ENCODE results near the gene NRARP.

NRARP gene

GRCh38 chr9:137281345-137282116 lies 20.5 kb downstream of the NRARP start:
- TF ChIP-seq CTCF (IDR thresholded peaks at IDR 0.05): no peak
- no peaks in the 10 kb centered on the region for H3K27me3 ChIP-seq (ENCODE audit: control insufficient read depth, insufficient read depth, low read length)
- no peak overlapping the region for H3K4me2 ChIP-seq (ENCODE audit: low read length)
- H2AFZ ChIP-seq: no peak overlapping the region
- no peaks in the 10 kb centered on the region for H3K9me3 ChIP-seq (ENCODE audit: control insufficient read depth, low read length)
- no peaks in the 10 kb centered on the region for H3K36me3 ChIP-seq (ENCODE audit: control insufficient read depth, insufficient read depth, low read length)
- no peak overlapping the region for H3K4me3 ChIP-seq (ENCODE audit: low read depth, low read length)
- no peak overlapping the region for H3K9ac ChIP-seq
- H3K27ac ChIP-seq: no peak overlapping the region
- no peaks in the 10 kb centered on the region for H3K79me2 ChIP-seq
- no peaks in the 10 kb centered on the region for H3K4me1 ChIP-seq

- H3K4me1 ChIP-seq: no peaks in the 10 kb centered on the region
- no peak overlapping the region for H2AFZ ChIP-seq
- H3K36me3 ChIP-seq (ENCODE audit: control insufficient read depth, insufficient read depth, low read length): no peaks in the 10 kb centered on the region
- H3K9ac ChIP-seq: no peak overlapping the region
- no peak overlapping the region for H3K27ac ChIP-seq
- H3K4me3 ChIP-seq (ENCODE audit: low read depth, low read length): no peak overlapping the region
- H3K27me3 ChIP-seq (ENCODE audit: control insufficient read depth, insufficient read depth, low read length): no peaks in the 10 kb centered on the region
- H3K4me2 ChIP-seq (ENCODE audit: low read length): no peak overlapping the region
- TF ChIP-seq CTCF (IDR thresholded peaks at IDR 0.05): no peak
- H3K79me2 ChIP-seq: no peaks in the 10 kb centered on the region
- H3K9me3 ChIP-seq (ENCODE audit: control insufficient read depth, low read length): no peaks in the 10 kb centered on the region
These were observed 21.4 kb downstream of the NRARP start for GRCh38 chr9:137280474-137281344.

GRCh38 chr9:137279741-137280473 lies 22.2 kb downstream of the NRARP start:
- no peak overlapping the region for H3K4me3 ChIP-seq (ENCODE audit: low read depth, low read length)
- H3K4me2 ChIP-seq (ENCODE audit: low read length): no peak overlapping the region
- H3K4me1 ChIP-seq: no peaks in the 10 kb centered on the region
- no peak overlapping the region for H2AFZ ChIP-seq
- no peak for TF ChIP-seq CTCF (IDR thresholded peaks at IDR 0.05)
- no peak overlapping the region for H3K9ac ChIP-seq
- H3K27ac ChIP-seq: no peak overlapping the region
- H3K79me2 ChIP-seq: no peaks in the 10 kb centered on the region
- H3K9me3 ChIP-seq (ENCODE audit: control insufficient read depth, low read length): no peaks in the 10 kb centered on the region
- H3K36me3 ChIP-seq (ENCODE audit: control insufficient read depth, insufficient read depth, low read length): no peaks in the 10 kb centered on the region
- no peaks in the 10 kb centered on the region for H3K27me3 ChIP-seq (ENCODE audit: control insufficient read depth, insufficient read depth, low read length)

DNA sequence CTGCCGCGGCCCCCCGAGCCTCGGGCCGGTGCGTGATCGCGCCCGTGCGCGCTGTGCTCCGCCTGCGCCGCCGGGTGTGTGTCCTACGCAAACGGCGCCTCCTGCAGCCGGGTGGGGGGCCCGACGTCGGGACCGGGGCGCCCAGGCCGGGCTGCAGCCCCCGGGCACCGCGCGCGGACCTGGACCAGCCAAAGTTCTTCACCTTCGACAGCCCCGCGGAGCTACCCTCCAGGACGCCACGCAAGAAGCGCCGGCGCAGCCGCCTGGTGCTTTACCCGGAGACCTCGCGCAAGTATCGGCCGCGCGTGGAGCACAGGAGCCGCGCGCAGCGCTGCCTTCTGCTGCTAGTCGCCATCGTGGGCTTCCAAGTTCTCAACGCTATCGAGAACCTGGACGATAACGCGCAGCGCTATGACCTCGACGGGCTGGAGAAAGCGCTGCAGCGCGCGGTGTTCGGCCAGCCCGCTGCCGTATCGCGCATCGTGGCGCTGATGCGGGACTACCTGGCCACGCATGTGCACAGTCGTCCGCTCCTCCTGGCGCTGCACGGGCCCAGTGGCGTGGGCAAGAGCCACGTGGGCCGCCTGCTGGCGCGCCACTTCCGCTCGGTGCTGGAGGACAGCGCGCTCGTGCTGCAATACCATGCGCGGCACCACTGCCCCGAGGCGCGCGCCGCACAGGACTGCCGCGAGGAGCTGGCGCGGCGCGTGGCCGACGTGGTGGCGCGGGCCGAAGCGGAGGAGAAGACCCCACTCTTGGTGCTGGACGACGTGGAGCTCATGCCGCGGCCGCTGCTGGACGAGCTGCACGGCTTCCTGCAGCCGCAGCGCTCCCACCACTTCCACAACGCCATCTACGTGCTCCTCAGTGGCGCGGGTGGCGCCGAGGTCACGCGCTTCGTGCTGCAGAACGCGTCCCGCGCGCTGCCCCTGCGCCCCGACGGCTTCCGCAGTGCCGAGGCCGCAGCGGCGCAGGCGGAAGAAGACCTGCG lies 23.1 kb downstream of the NRARP start:
- Histone ChIP-seq H3K4me3 (ENCODE audit: low read depth, low read length) (no peak overlapping the region), H3K4me2 (ENCODE audit: low read length) (no peak overlapping the region), H2AFZ (no peak overlapping the region), H3K27me3 (ENCODE audit: control insufficient read depth, insufficient read depth, low read length) (no peaks in the 10 kb centered on the region), H3K9ac (no peak overlapping the region), H3K4me1 (no peaks in the 10 kb centered on the region), H3K9me3 (ENCODE audit: control insufficient read depth, low read length) (no peaks in the 10 kb centered on the region), H3K79me2 (no peaks in the 10 kb centered on the region), H3K27ac (no peak overlapping the region), H3K36me3 (ENCODE audit: control insufficient read depth, insufficient read depth, low read length) (no peaks in the 10 kb centered on the region)
- TF ChIP-seq CTCF (IDR thresholded peaks at IDR 0.05): no peak

Data from parathyroid adenoma (tissue), 2 donors.